CD4-positive, alpha-beta T cell treated with Interleukin-4 for 1 hour (primary cell): ENCODE data around the gene KCNJ1.

ENCODE experiments used
- DNase-seq, 2 donors: peaks; one replicate each; pipeline ENCODE4 v3.0.0-alpha.2; 2020 to 2022

Gene KCNJ1

DNA sequence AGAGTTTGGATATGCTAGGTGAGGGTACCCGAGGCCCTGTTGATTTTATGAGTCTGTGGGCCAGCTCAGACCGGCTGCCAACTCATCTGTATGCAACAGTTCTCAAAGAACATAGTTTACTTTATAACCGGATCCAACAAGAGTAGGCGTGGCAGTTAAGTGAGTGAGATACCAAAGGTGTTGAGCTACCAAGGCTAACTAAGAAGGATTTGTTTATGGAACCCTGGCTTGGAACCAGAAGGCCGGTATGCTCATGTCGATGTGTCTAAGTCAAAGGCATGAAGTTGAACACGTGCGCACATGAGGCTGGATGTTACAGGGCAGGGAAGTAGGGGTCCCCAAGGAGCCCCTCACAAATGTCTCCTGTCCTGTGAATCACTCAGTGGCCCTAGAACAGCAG is at the start of gene KCNJ1:
TSS of gene KCNJ1 (minus strand) at position 20 of the 400 bp plus-strand sequence. CDS start 27,053 bp downstream, outside the sequence.
- DNase-seq: peak in 1 of 2 donors; percentile 6

DNA sequence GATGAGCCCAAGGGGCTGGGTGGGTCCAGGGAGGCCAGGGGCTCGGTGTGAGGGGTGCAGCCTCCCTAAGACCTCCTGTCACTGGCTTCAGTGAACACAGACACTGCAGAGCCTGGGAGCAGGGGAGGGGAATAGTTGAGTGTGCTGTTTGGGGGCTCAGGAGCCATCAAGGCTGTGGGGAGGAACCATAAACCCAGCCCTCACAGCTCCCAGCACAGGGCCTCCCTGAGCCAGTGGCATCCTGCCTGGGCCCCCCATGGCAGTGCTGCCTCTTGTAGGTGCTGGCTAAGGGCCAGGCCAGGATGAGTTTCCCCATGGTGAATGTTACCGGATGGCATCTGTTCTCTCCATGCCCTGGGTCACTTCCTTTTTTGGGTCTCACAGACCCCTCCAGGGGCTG is 49.6 kb upstream of the KCNJ1 start:
- no peak for DNase-seq

GRCh38 chr11:128916037-128916572 is 49.0 kb upstream of the KCNJ1 start:
- DNase-seq: no peak

DNA sequence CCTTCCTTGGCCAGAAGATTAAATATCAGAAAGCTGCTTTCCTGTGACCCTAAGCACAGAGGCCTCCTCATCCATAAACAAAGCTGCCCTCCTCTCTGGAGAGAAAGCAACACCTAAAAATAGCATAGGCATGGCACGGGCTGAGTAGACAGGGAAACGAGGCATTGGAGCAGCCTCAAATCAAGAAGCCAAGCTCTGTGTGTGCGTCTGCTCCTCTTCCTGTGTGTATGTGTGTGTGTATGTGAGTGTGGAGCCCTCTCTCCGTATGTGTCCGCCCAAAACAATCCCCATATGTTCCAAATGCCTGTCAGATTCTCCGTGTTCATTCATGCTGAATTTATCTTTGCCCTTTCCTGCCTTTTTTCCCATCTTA is 48.0 kb upstream of the KCNJ1 start:
- DNase-seq: no peak

GRCh38 chr11:128914216-128915148 is 47.4 kb upstream of the KCNJ1 start:
- DNase-seq: no peak

GRCh38 chr11:128913806-128914205 is 46.7 kb upstream of the KCNJ1 start:
- DNase-seq: no peak

- DNase-seq: no peak
Measured at GRCh38 chr11:128911701-128912100, 44.6 kb upstream of the KCNJ1 start.

DNA sequence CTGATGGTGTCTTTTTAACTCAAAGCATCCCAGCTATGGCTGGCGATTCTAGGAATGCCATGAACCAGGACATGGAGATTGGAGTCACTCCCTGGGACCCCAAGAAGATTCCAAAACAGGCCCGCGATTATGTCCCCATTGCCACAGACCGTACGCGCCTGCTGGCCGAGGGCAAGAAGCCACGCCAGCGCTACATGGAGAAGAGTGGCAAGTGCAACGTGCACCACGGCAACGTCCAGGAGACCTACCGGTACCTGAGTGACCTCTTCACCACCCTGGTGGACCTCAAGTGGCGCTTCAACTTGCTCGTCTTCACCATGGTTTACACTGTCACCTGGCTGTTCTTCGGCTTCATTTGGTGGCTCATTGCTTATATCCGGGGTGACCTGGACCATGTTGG is 44.1 kb upstream of the KCNJ1 start:
- DNase-seq: no peak

GRCh38 chr11:128910576-128910975 is 43.5 kb upstream of the KCNJ1 start:
- no peak for DNase-seq

GRCh38 chr11:128909438-128910125 is 42.5 kb upstream of the KCNJ1 start:
- no peak for DNase-seq

DNA sequence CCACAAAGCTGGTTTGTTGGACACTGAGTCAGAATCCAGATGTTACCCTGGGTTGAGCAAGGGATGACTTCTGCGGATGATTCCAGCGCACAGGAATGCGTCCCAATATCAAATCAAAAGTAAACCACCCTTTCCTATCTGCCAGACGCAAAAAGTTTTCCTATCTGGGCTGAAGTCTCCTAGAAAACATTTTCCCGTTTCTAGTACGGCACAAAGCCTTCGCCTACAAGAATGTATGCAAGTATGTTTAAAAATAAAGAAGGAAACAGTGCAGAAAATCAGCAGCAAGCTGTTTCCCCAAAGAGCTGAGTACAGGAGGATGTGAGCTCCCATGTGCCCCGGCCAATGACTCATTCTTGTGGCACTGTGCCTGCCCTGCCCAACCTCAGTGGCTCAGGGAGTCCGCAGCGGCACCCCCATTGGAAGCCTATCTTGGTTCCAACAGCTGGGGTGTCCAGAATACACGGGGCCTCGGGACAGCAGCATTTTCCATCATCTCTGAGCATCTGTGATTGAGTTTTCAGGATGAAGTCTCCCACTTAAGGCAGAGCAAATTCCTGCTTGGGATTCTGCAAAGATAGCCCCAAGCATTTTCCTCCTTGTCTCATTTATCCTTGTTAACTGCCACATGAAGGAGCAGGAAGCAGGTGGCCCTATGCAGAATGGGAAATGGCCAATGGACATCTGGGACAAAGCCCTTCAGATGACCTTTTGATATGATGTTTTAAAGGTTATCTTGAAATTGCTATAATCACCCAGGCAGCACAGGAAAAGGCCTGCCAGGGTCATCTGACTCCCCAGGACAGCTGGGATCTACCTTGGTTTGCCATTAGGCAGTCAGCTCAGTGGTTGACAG is 41.5 kb upstream of the KCNJ1 start:
- peak in 1 of 2 donors; percentile 43 for DNase-seq

GRCh38 chr11:128907585-128907984 is 40.5 kb upstream of the KCNJ1 start:
- no peak for DNase-seq

DNA sequence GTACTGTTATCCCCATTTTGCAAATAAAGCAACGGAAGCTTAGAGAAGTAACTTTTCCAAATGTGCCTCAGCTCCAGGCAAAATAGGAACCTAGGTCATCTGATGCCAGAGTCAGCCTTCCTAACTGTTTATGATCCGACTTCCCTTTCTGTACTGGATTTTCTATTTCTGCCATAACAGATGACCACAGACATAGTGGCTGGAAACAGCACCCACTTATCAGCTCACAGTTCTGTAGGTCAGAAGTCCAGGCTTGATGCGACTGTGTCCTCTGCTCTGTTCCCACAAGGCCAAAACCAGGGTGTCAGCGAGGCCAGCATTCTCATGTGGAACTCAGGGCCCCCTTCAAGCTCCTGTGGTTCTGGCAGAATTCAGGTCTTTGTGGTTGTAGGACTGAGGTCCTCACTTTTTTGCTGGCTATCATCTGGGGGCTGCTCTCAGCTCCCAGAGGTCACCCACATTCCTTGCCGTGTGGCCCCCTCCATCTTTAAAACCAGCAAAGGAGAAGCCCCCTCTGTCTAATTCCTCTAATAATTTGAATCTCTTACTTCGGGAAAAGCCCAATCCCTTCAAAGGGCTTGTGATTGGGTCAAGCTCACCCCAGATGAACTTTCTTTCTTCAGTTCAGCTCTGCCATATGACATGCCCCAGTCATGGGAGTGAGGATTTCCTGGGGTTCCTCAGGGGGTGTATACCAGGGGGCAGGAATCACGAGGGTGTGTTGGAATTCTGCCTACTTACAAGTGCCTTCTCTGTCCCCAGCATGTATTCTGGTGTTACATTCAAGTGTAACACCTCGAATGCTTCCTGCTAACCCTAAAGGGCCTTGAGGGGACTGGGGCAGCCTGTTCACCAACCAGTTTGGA is 39.3 kb upstream of the KCNJ1 start:
- DNase-seq: no peak

DNA sequence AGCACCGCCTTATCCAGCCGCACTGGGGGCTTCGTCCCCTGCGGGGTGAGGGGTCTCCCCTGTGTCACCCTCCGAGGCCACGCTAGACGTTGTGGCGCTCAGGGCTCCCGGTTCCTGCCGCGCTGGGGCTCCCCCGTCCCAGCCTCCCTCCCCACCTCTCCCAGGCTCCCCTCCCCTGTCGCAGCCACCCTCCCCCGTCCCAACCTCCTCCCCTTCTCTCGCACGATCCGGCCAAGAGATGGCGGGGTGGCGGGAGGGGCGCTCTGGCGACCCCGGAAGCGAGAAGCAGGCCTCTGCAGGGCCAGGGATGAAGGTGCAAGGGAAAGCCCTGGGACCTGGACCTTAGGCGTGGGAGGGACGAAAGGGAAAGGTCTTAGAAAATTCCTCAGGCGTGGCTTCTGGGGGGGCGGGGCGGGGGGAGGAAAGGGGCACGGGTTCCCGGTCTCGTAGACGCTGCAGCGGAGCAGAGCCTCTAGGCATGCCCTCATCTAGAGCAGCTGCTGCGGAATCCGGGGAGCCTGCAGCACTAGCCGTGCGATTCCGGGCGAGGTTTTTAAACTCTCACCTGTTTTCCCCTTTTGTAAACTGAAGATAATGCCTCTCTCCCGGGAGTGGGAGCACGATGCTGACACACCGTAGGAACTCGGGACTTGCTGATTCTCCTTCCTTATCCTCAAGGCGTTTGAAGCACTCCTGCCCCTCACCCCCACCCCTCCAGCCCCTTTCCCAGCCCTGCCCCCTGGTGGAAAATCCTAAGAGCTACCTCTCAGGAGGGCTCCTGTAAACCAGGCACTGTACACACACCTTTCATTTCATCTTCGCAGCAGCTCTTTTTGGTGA is 38.5 kb upstream of the KCNJ1 start:
- peak in 1 of 2 donors; percentile 48 for DNase-seq

GRCh38 chr11:128904656-128905344 is 37.7 kb upstream of the KCNJ1 start:
- DNase-seq: peak in 1 of 2 donors; percentile 21

DNA sequence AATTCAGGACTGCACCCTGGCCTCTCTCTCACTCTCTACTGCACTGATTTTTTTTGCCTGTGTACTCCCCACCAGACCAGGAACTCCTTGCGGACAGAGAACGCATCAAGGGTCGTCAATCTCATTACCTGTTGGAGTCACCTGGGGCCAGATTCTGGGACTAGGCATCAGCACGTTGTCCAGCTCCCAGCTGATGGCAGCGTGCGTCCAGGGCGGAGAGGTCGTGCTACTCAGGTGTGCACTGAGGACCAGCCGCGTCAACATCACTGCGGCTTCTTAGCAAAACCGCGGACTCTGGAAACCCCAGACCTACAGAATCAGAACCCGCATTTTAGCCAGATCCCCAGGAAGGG is 37.2 kb upstream of the KCNJ1 start:
- DNase-seq: no peak

GRCh38 chr11:128903248-128904061 is 36.4 kb upstream of the KCNJ1 start:
- no peak for DNase-seq

GRCh38 chr11:128902515-128903066 is 35.5 kb upstream of the KCNJ1 start:
- DNase-seq: no peak
